Measurements from ENCODE around the gene PTPRD.

Gene PTPRD

DNA sequence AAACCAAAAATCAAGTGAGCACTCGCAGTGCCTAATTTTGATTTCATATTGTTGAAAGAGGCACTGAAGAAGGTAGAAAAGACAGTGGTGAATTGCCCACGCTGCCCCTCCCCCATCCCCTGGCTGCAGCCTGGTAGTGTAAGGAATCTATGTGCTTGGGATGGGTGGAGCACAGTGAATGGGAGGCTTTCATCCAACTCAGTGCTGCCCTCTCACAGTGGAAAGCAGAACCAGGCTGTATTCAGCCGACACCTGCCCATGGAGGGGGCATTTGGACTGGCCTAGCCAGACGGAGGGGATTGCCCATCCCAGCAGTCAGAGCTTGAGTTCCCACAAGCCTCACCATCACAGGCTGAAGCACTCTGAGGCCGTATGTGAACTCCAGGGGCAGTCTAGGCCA is 2012.9 kb downstream of the PTPRD start:
- DNase-seq, result no peak

DNA sequence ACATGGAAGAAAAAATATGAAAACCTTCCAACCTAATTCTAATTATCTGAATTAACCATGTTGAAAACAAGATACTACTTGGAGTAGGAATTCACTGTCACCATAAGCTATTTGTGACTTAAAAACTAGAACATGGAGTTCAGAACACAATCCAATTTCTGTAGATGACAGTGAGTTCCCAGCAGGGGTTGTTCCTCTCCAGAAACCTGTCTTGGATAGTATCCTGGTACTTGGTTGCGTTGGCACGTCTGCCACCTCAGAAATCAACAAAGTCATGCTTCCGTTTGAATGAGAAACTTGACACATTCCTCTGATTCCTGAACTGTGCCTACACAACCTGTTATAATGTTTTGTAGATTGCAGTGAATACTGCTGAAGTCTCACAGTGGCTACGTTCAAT is 2023.3 kb downstream of the PTPRD start:
- no peak for DNase-seq

DNA sequence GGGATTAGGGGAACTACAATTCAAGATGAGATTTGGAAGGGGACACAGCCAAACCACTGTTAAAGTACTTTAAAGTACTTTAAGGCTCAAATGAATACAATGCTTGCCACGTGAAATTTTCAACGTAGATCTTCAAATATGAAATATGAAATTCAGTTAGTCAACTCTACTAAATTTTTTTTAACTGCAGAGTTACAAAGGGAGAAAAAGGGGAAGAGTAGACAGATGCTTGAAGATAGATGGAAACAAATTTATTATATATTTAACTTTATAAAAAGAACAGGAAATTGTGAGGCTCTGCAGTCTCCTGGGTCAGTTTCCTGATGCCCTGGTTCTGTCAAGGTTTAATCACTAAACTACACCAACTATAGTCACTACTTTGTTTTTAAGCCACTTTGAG is 2027.8 kb downstream of the PTPRD start:
- DNase-seq, result no peak

DNA sequence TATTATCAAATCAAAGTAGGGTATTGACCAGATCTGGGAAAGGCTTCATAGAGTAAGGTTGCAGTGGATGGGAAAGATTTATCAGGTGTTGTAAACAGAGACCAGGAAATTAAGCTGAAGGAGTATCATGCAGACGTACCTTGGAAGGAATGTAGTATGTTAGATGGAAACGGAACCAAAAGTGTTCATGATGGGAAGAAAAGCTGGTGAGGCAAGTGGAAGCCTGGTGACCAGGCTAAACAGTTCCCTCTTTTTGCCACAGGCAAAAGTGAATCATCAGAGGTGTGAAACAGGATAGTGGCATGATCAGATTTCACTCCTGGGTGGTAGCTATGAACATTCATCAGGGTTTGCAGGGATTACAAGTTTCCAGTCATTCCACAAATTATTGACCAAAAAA is 2033.1 kb downstream of the PTPRD start:
- no peak for DNase-seq

DNA sequence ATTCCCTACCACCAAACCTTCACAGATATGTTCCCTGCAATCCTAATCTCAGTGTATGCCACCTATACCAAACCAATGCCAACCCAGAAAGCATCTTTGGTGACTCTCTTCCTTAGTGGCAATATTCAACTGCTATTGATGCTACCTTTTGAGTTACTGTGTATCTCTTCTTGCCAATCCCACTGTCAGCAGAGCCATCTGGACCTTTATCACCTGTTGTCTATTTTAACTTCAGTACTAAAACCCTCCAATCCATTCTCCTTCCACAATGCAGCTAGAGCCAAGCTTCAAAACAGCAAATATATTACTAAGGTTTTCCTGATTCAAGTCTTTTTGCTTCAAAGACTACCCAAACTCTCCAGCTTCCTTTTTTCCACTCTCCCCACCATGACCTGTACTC is 2036.1 kb downstream of the PTPRD start:
- DNase-seq, result no peak

DNA sequence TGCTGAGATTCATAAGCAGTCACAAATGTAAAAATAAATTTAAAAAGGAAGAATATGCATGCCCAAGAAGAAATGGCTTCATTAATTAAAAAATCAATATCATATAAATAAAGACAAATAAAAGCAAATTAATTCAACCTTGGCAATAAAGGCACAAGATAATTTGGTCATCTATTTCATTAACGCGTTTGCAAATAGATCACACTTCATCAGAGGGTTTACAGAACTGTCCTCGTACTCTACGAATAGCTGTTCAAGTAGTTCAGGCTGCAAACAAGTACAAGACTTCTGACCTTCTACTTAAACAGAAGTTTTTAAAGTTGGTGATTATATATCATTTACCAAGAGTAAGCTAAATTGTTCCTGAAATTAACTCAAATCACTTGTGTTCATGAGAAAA is 2038.0 kb downstream of the PTPRD start:
- DNase-seq, result no peak

DNA sequence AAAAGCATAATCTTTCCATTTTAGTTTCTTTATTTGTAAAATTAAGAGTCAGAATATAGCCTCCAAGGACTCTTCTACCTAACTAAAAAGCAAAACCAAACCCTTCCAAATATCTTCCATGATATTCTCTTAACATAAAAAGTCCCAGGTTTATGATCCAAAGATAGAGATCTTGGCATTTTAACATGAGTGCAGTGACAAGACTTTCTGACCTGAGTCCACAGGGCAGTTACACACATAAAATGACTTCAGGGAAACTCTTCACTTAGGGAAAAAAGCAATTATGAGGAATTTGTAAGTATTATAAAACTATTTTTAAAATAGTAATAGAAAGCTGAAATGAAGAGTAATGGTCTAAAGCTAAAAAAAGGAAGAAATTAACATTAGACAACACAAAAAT is 2040.6 kb downstream of the PTPRD start:
- no peak for DNase-seq

DNA sequence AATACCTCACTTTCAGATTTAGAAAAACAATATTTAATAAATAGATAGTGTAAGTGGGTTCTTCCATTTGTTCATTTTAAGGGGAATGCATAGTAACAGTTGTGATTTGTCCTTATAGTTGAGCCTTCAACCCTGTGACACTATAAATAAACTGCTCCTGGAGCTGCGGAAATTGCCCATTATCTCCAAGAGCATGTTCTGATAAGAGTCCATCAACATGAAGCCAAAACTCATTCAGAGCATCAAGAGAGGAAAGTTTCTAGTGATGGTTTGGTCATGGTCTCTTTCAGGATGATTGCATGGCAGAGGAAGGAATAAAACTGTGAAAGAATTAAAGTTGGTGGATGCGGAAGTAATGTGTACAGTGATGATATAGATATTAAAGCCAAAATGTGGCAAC is 2041.2 kb downstream of the PTPRD start:
- DNase-seq, result no peak

DNA sequence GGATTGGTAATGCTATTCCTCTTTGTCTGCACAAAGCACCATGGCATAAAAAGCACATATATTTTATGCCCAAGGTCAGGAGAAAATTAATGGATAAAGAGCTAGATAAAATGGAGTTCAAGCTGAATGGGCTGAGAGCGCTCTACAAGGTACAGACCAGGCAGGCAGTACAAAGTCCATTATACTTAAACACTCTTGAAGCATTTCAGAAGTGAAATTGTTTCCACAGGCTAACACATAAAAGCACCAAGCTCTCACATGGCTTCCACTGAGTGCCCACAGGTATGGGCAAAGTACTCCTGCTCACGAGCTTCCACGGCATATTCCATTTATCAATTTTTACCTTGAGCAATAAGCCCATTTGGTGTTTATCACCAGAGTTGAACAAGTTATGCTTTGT is 2042.0 kb downstream of the PTPRD start:
- no peak for DNase-seq

DNA sequence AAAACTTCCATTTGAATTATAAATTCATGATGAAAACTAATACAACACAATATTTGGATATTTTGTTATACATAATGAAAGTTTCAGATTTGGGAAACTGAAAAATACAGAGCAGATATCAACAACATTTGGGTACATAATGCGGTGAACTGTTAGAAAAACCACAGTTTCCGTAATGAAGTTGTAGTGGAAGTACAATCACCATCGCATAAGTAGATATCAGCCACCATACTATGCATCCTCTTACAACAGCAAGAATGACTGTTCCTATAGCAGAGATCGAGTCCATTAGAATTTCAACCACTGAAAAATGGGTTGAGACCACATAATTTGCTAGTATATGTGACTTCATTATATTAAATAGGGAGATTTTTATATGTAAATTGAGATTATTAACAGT is 2043.0 kb downstream of the PTPRD start:
- no peak for DNase-seq

DNA sequence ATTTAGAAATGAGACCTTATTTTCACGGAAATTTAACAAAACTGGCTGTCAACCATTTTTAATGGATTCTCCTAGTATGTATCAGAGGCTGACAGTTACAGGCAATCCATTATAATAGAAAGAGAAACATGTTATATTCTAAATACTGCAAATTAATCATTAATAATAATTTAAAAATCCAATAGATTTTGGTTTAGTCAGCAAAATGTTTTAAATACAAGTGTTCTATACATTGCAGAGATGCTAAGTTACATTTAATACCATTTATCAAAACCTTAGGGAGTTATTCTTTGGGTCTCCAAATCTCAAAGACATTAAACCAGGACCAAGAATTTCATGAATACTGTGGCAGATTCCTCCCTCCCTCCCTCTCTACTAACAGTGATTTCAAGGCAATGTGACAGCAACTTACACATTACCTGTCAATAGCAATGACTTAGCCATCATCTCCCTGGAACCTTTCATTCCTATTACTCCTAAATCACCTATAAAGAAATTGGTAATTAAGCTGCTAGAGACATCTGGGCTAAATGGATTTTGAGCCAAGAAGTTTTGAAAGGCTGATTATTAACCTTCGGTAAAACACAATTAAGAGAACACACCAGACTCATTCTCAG is 2044.7 kb downstream of the PTPRD start:
- DNase-seq, result no peak

DNA sequence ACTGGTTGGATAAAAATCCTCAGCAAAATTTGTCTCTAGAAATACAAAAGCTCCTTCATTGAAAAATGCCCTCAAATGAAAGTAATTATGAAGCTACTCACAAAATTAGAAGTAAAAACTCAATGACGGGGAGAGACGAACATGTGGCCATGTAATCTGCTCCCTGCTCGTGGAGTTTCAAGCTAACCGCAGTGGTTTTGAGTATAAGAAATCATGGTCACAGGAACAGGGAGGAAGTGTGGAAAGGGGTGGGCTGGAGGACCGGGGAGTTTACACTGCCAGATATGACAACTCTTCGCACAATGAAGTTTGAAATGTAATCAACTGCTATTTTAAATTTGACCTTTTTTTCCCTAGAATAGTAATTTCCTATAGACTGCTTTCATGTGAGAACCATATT is 2047.8 kb downstream of the PTPRD start:
- DNase-seq, result no peak

DNA sequence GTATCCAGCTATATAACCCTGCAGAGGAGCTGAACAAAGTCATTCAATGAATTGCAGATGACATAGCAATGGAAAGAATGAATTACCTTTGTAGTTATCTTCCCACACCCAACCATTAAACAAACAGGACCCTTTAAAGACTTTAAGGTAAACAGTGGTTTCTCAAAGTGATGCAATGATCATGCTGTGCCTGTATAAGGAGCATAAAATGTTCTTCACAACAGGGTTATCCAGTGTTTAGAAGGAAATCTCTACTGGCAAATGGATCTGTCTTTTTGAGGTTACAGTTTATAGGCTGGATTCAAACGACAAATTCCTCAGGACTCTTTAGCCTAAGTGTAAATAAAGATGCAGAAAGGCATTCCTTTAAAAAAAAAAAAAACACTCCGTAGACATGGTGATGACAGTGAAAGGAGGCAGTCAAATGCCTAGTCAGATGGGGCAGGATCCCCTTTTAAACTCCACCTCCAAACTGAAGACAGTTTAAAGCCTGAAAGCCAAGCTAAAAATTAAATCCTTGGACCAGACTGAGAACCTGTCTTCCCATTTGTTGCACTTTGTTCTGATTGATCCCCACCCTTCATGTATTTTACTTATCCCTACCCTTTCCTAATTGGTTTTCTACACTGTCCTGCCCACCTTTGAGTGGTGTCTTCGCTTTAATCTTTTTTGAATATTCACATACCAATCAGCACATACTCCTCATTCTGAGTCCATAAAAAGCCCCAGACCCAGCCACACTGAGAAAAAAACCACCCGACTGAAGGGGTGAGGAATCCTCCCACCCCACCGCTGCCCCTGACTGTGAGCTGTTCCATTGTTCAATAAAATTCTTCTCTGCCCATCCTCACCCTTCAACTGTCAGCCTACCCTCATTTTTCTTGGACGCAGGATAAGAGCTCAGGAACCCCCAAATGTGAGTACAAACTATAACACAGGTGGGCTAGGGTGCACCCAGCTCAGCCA is 2052.0 kb downstream of the PTPRD start:
- no peak for DNase-seq

DNA sequence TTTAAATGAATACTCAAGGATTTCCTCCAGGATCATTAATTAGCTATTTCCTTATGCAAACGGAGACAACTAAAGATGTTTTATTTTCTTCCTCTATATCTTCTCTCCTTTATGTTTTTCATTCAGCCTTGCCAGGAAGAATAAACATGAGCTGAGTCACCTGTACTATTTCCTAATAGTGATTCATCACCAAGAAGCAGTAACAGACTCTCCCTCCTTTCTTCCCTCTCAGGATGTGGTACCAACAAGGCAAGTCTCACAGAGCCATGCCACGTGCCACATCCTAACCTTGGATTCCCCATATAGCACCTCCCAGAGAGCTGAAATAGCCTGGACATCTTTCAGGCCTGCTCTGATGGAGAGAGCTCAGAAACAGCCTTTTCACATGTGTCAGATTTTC is 2054.6 kb downstream of the PTPRD start:
- DNase-seq, result no peak

DNA sequence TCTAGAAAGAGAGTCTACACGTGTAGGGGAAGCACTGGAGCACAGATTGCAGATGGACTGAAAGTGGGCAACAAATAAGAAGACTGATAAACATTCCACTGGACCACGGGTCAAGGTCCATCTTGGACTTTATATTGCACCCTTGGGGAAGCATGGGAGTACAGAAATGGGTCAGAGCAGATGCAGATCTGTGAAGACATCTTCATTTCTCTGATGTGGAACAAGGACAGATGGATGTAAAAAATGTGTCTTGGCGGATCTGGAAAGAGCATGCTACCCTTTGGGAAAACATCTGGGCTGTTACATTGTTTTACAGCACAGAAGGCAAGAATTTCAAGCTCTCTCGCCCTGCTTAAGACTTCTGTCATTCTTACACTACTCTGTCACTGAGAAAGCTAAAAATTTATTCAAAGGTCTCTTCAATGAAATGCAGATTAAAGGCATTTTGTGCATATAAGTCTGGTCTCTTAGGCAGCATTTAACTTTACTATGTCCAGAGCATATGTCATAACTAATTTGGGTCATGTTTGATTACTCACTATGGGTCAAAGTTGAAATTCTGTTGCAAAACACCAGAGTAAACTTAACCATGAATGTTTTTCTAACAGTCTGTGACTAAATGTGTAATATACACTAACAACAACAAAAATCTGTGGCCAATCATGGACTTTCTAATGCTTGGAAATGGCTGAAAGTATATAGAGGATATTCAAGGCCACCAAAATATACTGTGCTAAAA is 2056.9 kb downstream of the PTPRD start:
- DNase-seq, result no peak

DNA sequence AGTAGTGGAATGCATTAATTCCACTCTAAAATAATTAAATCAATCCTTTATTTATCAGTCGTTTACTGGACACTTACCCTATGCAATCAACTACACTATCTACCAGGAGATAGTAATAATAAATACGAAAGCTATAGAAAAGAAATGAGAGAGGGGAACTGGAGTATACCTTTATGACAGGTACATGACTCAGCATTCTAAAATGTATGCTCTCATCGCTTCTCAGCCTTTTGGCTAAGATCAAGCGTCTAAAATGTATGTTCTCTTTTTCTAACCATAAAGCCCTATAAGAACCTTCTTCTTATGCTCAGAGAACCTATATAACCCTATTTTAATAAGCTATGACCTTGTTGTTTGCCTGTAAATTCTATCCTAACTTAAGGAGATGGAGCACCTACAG is 2059.4 kb downstream of the PTPRD start:
- no peak for DNase-seq

DNA sequence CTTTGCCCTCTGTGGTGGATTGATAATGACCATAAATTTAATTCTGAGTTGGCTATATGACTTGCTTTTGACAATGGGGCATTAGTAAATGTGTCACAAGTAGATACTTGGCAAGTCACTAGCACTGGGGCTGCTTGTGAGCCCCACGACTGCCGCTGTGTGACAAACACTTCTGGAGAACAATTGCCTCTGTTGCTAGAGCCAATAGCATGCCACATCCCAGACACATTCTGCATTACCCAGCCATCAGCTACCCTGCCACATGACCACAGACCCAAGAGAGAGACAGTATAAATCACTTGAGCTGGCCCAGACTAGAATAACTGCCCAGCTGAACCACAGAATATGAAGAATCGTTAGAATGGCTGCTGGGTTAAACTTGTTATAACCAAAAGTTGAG is 2060.1 kb downstream of the PTPRD start:
- no peak for DNase-seq

DNA sequence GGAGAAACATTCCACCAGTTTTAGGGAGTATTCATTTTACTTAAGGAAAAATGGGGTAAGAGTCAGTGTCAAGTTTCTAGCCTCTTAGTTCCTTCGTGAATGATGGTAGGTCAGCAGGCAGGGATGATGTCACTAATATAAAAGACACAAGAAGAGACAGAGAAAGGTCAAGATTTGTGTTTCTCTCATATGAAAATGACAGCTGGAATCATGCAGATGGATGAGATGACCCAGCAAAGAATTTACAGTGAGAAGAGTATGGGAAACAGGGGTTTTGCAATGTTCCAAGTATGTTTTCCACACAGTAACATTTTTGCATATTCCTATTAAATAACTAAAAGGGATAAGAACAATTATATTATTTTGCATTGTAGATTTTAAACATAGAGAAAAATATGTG is 2063.6 kb downstream of the PTPRD start:
- DNase-seq, result no peak

DNA sequence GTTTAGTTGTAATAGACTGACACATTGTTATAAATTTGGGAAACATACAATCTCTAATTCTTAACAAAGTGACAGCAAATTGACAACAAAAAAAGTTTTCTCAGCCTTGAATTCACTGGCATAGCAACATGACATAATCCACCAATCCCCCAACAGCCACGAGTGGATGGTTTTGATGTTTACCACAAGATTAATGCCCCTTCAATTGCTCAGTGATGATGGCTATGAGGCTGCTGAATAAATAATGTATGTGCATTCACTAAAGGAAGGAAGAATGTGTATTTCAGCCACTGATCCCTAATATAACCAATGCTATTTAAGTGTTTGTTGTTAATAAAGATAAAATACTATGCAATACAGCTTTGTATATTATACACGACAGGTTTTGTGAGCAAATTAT is 2069.6 kb downstream of the PTPRD start:
- DNase-seq, result no peak

DNA sequence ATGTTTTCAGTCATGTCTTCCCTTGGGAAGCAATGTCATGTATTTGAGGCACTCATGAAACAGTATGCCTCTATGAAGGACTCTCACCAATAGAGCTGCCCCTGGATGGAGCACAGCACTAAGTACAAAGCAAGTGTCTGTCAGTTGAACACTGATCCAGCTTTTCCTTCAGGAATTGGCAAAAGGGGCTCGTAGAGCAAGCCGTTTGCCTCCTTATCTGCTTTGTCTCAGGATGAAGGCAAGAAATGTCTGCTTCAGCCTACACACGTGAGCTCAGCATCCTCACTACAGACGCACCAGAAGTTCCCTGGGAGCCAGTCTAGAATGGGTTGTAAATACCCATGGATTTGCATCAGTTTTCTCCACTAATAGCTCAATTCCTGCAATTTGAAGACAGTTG is 2070.3 kb downstream of the PTPRD start:
- no peak for DNase-seq

DNA sequence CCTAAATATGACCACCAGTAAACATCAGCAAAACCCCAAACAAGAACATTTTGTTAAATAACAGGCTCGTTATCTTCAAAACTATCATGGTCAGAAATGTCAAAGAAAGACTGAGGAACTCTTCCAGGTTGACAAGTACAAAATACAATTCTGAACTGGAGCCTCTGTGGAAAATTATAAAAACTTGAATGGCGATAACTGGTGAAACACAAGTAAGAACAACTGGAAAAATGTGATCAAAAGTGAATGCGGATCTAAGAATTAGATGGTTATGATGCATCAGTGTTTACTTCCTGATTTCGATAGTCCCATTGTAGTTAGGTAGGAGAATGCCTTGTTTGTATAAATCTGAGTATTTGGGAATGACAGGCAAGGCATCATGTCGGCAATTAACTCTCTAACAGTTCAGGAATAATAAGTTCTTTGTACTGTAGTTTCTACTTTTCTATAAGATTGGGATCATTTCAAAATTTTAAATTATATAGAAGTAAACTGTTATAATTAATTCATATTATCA is 2073.1 kb downstream of the PTPRD start:
- no peak for DNase-seq

DNA sequence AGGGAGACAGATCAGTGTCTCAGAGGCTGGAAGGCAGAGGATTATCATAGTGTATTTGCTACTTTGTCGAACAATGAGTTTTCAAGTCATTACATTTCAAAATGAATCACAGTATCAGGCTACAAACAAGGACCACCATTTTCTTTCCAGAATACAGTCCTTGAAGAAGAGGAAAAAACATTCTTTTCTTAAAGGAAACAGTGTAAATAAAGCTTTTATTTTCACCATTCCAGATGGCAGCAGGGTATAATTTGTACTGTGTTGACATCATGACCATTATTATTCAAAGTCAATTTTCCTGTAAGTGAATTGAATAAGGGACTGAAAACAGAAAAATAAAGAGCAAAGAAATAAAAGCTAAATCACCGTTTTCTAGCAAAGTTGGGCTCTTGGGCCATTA is 2076.0 kb downstream of the PTPRD start:
- DNase-seq, result no peak

DNA sequence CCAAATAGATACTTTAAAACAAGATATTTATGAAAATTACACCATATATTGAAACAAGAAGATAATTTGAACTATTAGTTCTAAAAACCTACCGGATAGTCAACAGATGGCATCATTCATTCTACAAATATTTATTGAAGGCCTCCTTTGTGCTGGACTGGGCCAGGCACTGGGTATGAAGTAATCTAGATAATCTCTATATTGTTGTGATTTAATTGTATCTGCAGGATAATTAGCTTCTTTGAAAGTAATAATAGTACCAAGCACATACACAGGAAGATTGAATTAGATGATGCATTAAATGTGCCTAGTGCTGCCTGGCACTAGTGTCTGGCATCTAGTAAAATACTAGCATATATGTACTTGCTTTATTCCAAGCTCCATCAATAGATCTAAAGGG is 2078.0 kb downstream of the PTPRD start:
- no peak for DNase-seq

DNA sequence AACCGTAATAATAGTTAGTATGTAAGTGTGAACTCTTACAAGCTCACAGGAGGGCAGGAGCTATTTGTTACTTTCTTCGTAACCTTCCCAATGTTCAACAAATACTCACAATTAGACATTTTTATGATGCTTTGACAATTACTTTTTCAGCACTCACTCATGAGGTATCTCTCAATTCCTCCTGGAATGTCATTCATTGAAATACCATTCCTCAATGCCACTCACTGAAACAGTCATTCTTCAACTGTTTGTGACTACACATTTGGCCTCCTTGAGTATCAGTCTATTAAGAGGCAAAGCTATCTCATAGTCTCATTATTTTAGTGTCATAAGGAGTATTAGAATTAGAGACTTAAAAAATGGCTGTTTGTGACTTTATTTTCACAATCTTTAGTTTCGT is 2079.1 kb downstream of the PTPRD start:
- DNase-seq, result no peak

All from stimulated activated CD4-positive, alpha-beta T cell treated with anti-CD3 and anti-CD28 coated beads, Interleukin-2, amount 100 ng/mL, for 24 hours (primary cell).